ENCODE results near the gene SV2C.

DNA sequence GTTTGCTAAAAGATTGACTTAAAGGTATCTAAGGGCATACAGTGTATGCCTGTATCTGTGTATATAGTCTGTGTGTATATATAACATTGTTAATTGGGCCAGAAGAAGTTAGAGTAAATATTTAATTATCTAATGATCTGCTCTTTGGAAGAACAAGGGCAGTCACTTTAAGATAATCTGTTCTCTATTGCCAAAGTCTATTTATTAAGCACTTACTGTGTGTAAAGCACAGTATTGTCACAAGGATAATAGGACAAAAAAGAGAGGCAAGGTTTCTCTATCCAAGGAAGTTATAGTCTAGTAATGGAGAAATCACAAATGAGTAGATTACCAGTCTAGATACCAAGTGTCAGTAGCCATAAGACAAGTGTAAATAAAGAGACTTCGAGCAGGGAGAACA is 51.5 kb downstream of the SV2C start:
- TF ChIP-seq FOXA1 (IDR thresholded peaks at IDR 0.05) = no peak
- TF ChIP-seq, protein P1, sequence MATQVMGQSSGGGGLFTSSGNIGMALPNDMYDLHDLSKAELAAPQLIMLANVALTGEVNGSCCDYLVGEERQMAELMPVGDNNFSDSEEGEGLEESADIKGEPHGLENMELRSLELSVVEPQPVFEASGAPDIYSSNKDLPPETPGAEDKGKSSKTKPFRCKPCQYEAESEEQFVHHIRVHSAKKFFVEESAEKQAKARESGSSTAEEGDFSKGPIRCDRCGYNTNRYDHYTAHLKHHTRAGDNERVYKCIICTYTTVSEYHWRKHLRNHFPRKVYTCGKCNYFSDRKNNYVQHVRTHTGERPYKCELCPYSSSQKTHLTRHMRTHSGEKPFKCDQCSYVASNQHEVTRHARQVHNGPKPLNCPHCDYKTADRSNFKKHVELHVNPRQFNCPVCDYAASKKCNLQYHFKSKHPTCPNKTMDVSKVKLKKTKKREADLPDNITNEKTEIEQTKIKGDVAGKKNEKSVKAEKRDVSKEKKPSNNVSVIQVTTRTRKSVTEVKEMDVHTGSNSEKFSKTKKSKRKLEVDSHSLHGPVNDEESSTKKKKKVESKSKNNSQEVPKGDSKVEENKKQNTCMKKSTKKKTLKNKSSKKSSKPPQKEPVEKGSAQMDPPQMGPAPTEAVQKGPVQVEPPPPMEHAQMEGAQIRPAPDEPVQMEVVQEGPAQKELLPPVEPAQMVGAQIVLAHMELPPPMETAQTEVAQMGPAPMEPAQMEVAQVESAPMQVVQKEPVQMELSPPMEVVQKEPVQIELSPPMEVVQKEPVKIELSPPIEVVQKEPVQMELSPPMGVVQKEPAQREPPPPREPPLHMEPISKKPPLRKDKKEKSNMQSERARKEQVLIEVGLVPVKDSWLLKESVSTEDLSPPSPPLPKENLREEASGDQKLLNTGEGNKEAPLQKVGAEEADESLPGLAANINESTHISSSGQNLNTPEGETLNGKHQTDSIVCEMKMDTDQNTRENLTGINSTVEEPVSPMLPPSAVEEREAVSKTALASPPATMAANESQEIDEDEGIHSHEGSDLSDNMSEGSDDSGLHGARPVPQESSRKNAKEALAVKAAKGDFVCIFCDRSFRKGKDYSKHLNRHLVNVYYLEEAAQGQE (IDR thresholded peaks at IDR 0.05) = no peak
- TF ChIP-seq, protein P2, sequence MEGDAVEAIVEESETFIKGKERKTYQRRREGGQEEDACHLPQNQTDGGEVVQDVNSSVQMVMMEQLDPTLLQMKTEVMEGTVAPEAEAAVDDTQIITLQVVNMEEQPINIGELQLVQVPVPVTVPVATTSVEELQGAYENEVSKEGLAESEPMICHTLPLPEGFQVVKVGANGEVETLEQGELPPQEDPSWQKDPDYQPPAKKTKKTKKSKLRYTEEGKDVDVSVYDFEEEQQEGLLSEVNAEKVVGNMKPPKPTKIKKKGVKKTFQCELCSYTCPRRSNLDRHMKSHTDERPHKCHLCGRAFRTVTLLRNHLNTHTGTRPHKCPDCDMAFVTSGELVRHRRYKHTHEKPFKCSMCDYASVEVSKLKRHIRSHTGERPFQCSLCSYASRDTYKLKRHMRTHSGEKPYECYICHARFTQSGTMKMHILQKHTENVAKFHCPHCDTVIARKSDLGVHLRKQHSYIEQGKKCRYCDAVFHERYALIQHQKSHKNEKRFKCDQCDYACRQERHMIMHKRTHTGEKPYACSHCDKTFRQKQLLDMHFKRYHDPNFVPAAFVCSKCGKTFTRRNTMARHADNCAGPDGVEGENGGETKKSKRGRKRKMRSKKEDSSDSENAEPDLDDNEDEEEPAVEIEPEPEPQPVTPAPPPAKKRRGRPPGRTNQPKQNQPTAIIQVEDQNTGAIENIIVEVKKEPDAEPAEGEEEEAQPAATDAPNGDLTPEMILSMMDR (IDR thresholded peaks at IDR 0.05; ENCODE audit: low read depth, low read length, missing input control) = no peak

All from liver (tissue), 2 donors.